Suprapubic skin (tissue), 4 donors: ENCODE data around the gene CRK.

Source experiments
- EP300 ChIP-seq: sonication (generic); formaldehyde crosslinking; IDR thresholded peaks from one replicate; pipeline ENCODE4 v1.6.1; 2017; ENCODE audit warnings: antibody characterized with exemption
- POLR2A ChIP-seq, 2 donors: fragments of 450-650 bp; IDR thresholded peaks; one replicate each; pipeline ENCODE4 v1.6.1; 2017; ENCODE audit warnings: antibody characterized with exemption in 2 of 2, mild to moderate bottlenecking in 2 of 2, moderate library complexity in 2 of 2
- POLR2AphosphoS5 ChIP-seq, 3 donors: sonication (generic); formaldehyde crosslinking; IDR thresholded peaks; one replicate each; pipeline ENCODE4 v1.6.1; 2017; ENCODE audit warnings: antibody characterized with exemption in 3 of 3
- TF ChIP-seq, protein P1 (sequence below), 2 donors: fragments of 200-600 bp in 1 of 2; fragments of 450-650 bp in 1 of 2; sonication (generic) in 1 of 2; IDR thresholded peaks; one replicate each; pipeline ENCODE4 v1.5.1; 2016 to 2019; ENCODE audit warnings: antibody characterized with exemption in 2 of 2, mild to moderate bottlenecking in 1 of 2, moderate library complexity in 1 of 2

GRCh38 chr17:1462164-1463112 is 6.4 kb upstream of the CRK start:
- TF ChIP-seq POLR2A (IDR thresholded peaks at IDR 0.05) (no peak), EP300 (no peak), POLR2AphosphoS5 (IDR thresholded peaks at IDR 0.05) (no peak)
- TF ChIP-seq, protein P1, sequence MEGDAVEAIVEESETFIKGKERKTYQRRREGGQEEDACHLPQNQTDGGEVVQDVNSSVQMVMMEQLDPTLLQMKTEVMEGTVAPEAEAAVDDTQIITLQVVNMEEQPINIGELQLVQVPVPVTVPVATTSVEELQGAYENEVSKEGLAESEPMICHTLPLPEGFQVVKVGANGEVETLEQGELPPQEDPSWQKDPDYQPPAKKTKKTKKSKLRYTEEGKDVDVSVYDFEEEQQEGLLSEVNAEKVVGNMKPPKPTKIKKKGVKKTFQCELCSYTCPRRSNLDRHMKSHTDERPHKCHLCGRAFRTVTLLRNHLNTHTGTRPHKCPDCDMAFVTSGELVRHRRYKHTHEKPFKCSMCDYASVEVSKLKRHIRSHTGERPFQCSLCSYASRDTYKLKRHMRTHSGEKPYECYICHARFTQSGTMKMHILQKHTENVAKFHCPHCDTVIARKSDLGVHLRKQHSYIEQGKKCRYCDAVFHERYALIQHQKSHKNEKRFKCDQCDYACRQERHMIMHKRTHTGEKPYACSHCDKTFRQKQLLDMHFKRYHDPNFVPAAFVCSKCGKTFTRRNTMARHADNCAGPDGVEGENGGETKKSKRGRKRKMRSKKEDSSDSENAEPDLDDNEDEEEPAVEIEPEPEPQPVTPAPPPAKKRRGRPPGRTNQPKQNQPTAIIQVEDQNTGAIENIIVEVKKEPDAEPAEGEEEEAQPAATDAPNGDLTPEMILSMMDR (IDR thresholded peaks at IDR 0.05), result no peak
